ENCODE measurements around the gene ADARB2. TPM values are rescaled to one million over a fixed set of nuclear protein-coding genes. Genes with fewer than 3 reads are reported as not detected.
"Not testable (repeated sequence)": the region's sequence is repeated elsewhere in the genome, so short reads cannot be mapped to it uniquely, and the experiment has no call there.

Gene ADARB2
- total RNA-seq, 1 donor from 2014 or later, result not detected

DNA sequence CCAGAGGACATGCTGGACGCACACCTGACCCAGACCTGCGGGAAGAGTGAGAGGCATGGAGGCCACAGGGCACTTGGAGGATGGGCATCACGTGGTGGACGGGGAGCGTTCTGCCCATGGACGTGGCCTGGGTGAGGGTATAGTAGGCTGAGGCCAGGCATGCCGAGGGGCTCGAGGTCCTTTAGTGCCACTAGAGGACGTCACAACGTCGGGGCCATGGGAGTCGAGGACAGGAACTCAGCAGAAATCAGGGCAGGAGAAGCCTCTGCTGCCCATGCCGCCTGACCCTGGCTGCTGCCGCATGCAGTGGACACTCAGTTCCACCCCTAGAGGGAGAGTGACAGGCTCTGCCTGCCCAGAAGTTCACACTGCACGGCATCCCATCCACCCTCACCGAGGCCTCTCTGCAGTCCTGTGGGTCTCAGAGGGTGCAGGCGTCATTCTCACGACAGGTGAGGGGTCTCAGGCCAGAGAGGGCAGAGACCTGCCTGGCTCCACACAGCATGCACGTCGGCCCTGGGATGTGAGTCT, 198.7 kb downstream of the ADARB2 start:
- Histone ChIP-seq H3K4me1 (no peaks in the 10 kb centered on the region), H3K9me3 (no peaks in the 10 kb centered on the region), H3K27ac (no peak overlapping the region), H3K4me3 (no peak overlapping the region), H3K27me3 (no peaks in the 10 kb centered on the region), H3K36me3 (no peaks in the 10 kb centered on the region)
- DNase-seq (ENCODE audit: low spot score in 2 of 2), result no peak
- intact Hi-C loops (cut with DNase I), result no loop called here
- TF ChIP-seq, protein P1, sequence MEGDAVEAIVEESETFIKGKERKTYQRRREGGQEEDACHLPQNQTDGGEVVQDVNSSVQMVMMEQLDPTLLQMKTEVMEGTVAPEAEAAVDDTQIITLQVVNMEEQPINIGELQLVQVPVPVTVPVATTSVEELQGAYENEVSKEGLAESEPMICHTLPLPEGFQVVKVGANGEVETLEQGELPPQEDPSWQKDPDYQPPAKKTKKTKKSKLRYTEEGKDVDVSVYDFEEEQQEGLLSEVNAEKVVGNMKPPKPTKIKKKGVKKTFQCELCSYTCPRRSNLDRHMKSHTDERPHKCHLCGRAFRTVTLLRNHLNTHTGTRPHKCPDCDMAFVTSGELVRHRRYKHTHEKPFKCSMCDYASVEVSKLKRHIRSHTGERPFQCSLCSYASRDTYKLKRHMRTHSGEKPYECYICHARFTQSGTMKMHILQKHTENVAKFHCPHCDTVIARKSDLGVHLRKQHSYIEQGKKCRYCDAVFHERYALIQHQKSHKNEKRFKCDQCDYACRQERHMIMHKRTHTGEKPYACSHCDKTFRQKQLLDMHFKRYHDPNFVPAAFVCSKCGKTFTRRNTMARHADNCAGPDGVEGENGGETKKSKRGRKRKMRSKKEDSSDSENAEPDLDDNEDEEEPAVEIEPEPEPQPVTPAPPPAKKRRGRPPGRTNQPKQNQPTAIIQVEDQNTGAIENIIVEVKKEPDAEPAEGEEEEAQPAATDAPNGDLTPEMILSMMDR (IDR thresholded peaks at IDR 0.05), result no peak

DNA sequence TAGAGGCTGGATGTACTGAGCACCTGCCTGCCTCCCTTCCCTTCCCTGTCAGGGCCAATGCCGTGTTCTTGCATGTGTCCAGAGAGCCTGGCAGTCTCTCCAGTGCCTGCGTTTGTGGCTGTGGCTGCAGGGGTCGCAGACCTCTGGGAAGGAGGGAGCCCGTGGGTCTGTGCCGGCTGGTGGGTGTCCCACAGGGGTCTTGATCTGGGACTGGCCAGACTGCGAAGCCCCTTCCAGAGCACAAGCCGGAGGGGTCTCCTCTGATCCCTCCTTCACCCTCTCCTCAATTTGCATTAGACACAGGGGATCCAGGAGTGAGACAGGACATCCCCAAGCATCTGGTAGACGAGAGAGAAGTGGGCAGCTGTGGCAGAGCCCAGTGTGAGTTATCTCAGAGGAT, 199.2 kb downstream of the ADARB2 start:
- H3K4me1 ChIP-seq, result no peaks in the 10 kb centered on the region
- H3K27me3 ChIP-seq, result no peaks in the 10 kb centered on the region
- DNase-seq (ENCODE audit: low spot score in 2 of 2), result no peak
- H3K9me3 ChIP-seq, result no peaks in the 10 kb centered on the region
- H3K36me3 ChIP-seq, result no peaks in the 10 kb centered on the region
- intact Hi-C loops (cut with DNase I), result no loop called here
- no peak overlapping the region for H3K27ac ChIP-seq
- H3K4me3 ChIP-seq, result no peak overlapping the region
- TF ChIP-seq, protein P1 (IDR thresholded peaks at IDR 0.05), result no peak

DNA sequence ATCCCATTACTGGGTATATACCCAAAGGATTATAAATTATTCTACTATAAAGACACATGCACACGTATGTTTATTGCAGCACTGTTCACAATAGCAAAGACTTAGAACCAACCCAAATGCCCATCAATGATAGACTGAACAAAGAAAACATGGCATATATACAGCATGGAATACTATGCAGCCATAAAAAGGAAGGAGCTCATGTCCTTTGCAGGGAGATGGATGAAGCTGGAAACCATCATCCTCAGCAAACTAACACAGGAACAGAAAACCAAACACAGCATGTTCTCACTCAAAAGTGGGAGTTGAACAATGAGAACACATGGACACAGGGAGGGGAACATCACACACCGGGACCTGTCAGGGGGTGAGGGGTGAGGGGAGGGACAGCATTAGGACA, 199.9 kb downstream of the ADARB2 start:
- H3K4me3 ChIP-seq; H3K4me1 ChIP-seq; H3K9me3 ChIP-seq; intact Hi-C loops (cut with DNase I); H3K36me3 ChIP-seq; H3K27ac ChIP-seq; H3K27me3 ChIP-seq; DNase-seq (ENCODE audit: low spot score in 2 of 2): not testable (repeated sequence)

DNA sequence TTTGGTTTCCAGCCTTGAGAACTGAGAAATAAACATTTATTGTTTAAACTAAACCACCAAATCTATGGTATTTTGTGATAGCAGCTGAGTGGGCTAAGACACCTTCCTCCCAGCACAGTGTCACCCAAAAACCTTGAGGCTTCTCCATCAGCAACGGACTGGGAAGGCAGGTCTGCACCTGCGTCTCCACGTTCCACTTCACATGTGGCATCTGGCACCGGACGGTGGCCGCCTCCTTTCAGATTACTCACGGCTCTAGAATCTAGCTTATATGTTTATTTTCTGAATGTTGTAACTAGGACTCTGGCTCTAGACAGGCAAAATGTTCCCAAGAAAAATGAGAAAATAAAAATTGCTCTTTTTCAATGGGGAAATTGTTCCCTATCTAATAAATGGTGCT, 201.0 kb downstream of the ADARB2 start:
- Histone ChIP-seq H3K9me3 (no peaks in the 10 kb centered on the region), H3K36me3 (no peaks in the 10 kb centered on the region), H3K27ac (no peak overlapping the region), H3K4me3 (no peak overlapping the region), H3K4me1 (no peaks in the 10 kb centered on the region), H3K27me3 (no peaks in the 10 kb centered on the region)
- intact Hi-C loops (cut with DNase I), result no loop called here
- TF ChIP-seq, protein P1 (IDR thresholded peaks at IDR 0.05), result no peak
- DNase-seq (ENCODE audit: low spot score in 2 of 2), result no peak

DNA sequence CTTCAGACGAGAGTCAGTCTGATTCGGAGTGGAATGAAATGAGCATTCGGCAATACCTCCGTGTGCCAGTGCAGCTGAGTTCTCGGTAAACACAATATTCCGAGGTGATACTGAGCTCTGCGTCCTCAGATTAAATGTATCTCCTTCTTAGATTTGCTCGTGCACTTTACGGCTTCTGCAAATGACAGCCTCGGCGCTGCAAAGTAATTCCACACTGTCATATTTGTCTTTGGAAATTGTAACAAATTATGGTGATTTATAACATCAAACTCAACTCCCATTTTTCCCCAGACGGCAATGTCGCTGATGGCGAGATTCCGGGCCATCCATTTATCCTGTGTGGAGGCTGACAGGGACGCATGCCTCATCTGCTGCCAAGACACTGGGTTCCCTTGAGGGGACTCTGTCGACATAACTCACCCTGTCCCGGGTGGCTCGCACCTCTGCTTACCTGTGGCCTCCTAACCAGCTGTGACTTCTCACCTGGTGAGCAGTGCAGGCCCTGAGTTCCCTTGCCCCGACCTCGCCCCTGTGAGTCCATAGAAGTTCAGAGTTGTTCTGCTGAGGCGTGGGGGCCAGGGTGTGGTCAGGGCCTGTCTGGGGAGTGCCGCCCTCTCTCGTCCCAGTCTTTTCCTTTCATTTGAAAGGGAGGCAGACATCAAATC, 201.9 kb downstream of the ADARB2 start:
- DNase-seq (ENCODE audit: low spot score in 2 of 2), result no peak
- TF ChIP-seq, protein P1 (IDR thresholded peaks at IDR 0.05), result no peak
- Histone ChIP-seq H3K9me3 (no peaks in the 10 kb centered on the region), H3K4me3 (no peak overlapping the region), H3K27ac (no peak overlapping the region), H3K36me3 (no peaks in the 10 kb centered on the region), H3K4me1 (no peaks in the 10 kb centered on the region), H3K27me3 (no peaks in the 10 kb centered on the region)
- intact Hi-C loops (cut with DNase I), result no loop called here

DNA sequence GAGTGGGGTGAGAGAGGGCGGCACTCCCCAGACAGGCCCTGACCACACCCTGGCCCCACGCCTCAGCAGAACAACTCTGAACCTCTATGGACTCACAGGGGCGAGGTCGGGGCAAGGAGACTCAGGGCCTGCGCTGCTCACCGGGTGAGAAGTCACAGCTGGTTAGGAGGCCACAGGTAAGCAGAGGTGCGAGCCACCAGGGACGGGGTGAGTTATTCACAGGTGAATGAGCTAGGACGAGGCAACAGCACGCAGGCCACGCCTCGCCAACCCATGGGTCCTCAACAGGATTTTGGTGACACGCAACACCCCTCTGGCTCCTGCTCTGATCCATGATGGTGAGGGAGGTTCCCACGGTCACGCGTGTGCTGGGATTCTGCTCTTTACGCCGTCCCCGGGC, 202.5 kb downstream of the ADARB2 start:
- intact Hi-C loops (cut with DNase I), result no loop called here
- Histone ChIP-seq H3K27me3 (no peaks in the 10 kb centered on the region), H3K27ac (no peak overlapping the region), H3K36me3 (no peaks in the 10 kb centered on the region), H3K4me3 (no peak overlapping the region), H3K9me3 (no peaks in the 10 kb centered on the region), H3K4me1 (no peaks in the 10 kb centered on the region)
- TF ChIP-seq, protein P1 (IDR thresholded peaks at IDR 0.05), result no peak
- DNase-seq (ENCODE audit: low spot score in 2 of 2), result no peak

All from ascending aorta (tissue), 2 donors.